Activated naive CD4-positive, alpha-beta T cell treated with anti-CD3 and anti-CD28 coated beads, Interleukin-2, amount 50 U/mL, for 72 hours (primary cell): ENCODE measurements around the gene MICOS13. TPM values are rescaled to one million over a fixed set of nuclear protein-coding genes. Genes with fewer than 3 reads are reported as not detected.

Source experiments
- ATAC-seq, 2 donors: fragments of 150-1000 bp; cut with Tn5 transposase; 2 replicates each; pipeline ENCODE4 v1.10.0; 2021; ENCODE audit warnings: mild to moderate bottlenecking in 2 of 2, moderate library complexity in 2 of 2
- DNase-seq, 2 donors: peaks; one replicate each; pipeline ENCODE4 v3.0.0; 2021 to 2022; ENCODE audit warnings: low spot score in 2 of 2
- H3K27ac Mint-ChIP-seq, 2 donors: one replicate each; pipeline ENCODE4 v1.8.0; 2022; ENCODE audit warnings: mild to moderate bottlenecking in 2 of 2, mixed read lengths in 2 of 2
- H3K36me3 Mint-ChIP-seq, 2 donors: one replicate each; pipeline ENCODE4 v1.8.0; 2022; ENCODE audit warnings: mixed read lengths in 2 of 2
- H3K9me3 Mint-ChIP-seq, 2 donors: one replicate each; pipeline ENCODE4 v1.8.0; 2022; ENCODE audit warnings: mixed read lengths in 2 of 2
- total RNA-seq, 2 donors: library from RNA; stranded (reverse); gene quantifications; one replicate each; pipeline ENCODE4 v1.2.3, GENCODE V29; 2022

MICOS13 gene
- total RNA-seq, 2 donors from 2014 or later = 32.0 to 47.2 TPM

DNA sequence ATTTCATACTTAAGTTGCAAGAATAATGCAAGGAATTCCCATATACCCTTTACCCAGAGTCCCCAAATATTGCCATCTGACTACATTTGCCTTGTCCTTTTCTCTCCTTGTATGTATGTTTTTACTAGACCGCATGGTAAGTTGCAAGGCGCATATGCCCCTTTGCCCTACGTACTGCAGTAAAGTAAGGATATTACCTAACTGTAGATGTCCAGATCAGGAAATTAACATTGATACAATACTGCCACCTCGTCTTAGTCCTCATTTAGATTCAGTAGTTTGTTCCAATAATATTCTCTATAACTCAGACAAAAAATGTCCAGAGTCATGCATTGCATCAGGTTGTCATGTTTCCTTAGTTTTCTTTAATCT lies 48.1 kb downstream of the MICOS13 start:
- peaks cover 12 to 17% of the 10 kb centered on the region in 2 donors for H3K36me3 Mint-ChIP-seq
- ATAC-seq (no peak), DNase-seq (no peak)
- no peaks in the 10 kb centered on the region for H3K9me3 Mint-ChIP-seq
- no peak overlapping the region for H3K27ac Mint-ChIP-seq

GRCh38 chr19:5631567-5632240 lies 48.6 kb downstream of the MICOS13 start:
- peaks cover 13 to 19% of the 10 kb centered on the region in 2 donors for H3K36me3 Mint-ChIP-seq
- DNase-seq (no peak), ATAC-seq (no peak)
- H3K27ac Mint-ChIP-seq = no peak overlapping the region
- no peaks in the 10 kb centered on the region for H3K9me3 Mint-ChIP-seq

- Mint-ChIP-seq H3K27ac (peak overlapping the region in 1 of 2 donors; percentile 55), H3K36me3 (peaks cover 40 to 46% of the 10 kb centered on the region in 2 donors), H3K9me3 (no peaks in the 10 kb centered on the region)
- no peak for ATAC-seq
- DNase-seq = no peak
Observed at GRCh38 chr19:5628919-5629481, 51.3 kb downstream of the MICOS13 start.

GRCh38 chr19:5628461-5628860 lies 51.9 kb downstream of the MICOS13 start:
- Mint-ChIP-seq H3K9me3 (no peaks in the 10 kb centered on the region), H3K36me3 (peaks cover 45 to 51% of the 10 kb centered on the region in 2 donors), H3K27ac (peak overlapping the region in 1 of 2 donors; percentile 60)
- ATAC-seq (no peak), DNase-seq (no peak)

Other genes starting within 250 kb of the MICOS13 start
- gene ZNRF4, start 225.1 kb downstream of the MICOS13 start, total RNA-seq = not detected
- 1 to 10 TPM in 1 of 2 donors, under 1 TPM in 1; 0.82 to 1.7 TPM for gene TINCR, start 112.6 kb downstream of the MICOS13 start, total RNA-seq
- gene SAFB2, start 57.7 kb downstream of the MICOS13 start, total RNA-seq = 100 to 1,000 TPM; 107 to 233 TPM
- 100 to 1,000 TPM; 127 to 154 TPM for gene SAFB, start 57.4 kb downstream of the MICOS13 start, total RNA-seq
- 1 to 10 TPM; 3.2 to 5.2 TPM for gene HSD11B1L, start 511 bp upstream of the MICOS13 start, total RNA-seq
- gene RPL36, start 9.8 kb upstream of the MICOS13 start, total RNA-seq = 1,000 to 10,000 TPM; 1,044 to 1,174 TPM
- 100 to 1,000 TPM; 178 to 359 TPM for gene LONP1, start 39.6 kb upstream of the MICOS13 start, total RNA-seq
- not detected for gene CATSPERD, start 40.1 kb upstream of the MICOS13 start, total RNA-seq
- gene PRR22, start 104.2 kb upstream of the MICOS13 start, total RNA-seq = 1 to 10 TPM; 1.8 to 7.4 TPM
- 10 to 100 TPM; 47.2 to 56.3 TPM for gene DUS3L, start 110.6 kb upstream of the MICOS13 start, total RNA-seq
- gene NRTN, start 124.6 kb upstream of the MICOS13 start, total RNA-seq = 1 to 10 TPM; 1.1 to 2.1 TPM
- under 1 TPM in 1 of 2 donors, not detected in 1; 0.27 TPM for gene FUT6, start 159.2 kb upstream of the MICOS13 start, total RNA-seq
- under 1 TPM in 1 of 2 donors, not detected in 1; 0.32 TPM for gene FUT3, start 170.9 kb upstream of the MICOS13 start, total RNA-seq
- under 1 TPM; 0.23 to 0.36 TPM for gene FUT5, start 190.0 kb upstream of the MICOS13 start, total RNA-seq
- gene NDUFA11, start 223.3 kb upstream of the MICOS13 start, total RNA-seq = 100 to 1,000 TPM; 206 to 224 TPM
- 1 to 10 TPM; 3.8 to 3.9 TPM for gene VMAC, start 224.4 kb upstream of the MICOS13 start, total RNA-seq
- 1 to 10 TPM; 5.1 to 6.0 TPM for gene CAPS, start 233.7 kb upstream of the MICOS13 start, total RNA-seq